ENCODE measurements around the gene CCL20. TPM values are rescaled to one million over a fixed set of nuclear protein-coding genes. Genes with fewer than 3 reads are reported as not detected.

CCL20 gene
- total and polyA plus RNA-seq, 2 of the 13 experiments (the other 11 are each of a cell fraction or from before 2014, with no cell fraction given): 223 to 903 TPM

GRCh38 chr2:227772197-227772661 lies 41.4 kb upstream of the CCL20 start (continued):
- peak; percentile 35; the same call in 1 of the 2 replicates for TF ChIP-seq HMG20A (CRISPR knock-in tag; IDR thresholded peaks at IDR 0.05; ENCODE audit: borderline replicate concordance)
- TF ChIP-seq ZNF703 (CRISPR knock-in tag; IDR thresholded peaks at IDR 0.05; ENCODE audit: borderline replicate concordance): no peak
- no peak for TF ChIP-seq USF2 (IDR thresholded peaks at IDR 0.05; ENCODE audit: low read depth, low read length)
- no peak for TF ChIP-seq USF2 (CRISPR knock-in tag; IDR thresholded peaks at IDR 0.05; ENCODE audit: borderline replicate concordance)
- no peak for TF ChIP-seq ZC3H4 (CRISPR knock-in tag; IDR thresholded peaks at IDR 0.05; ENCODE audit: borderline replicate concordance)
- TF ChIP-seq DZIP1 (CRISPR knock-in tag; IDR thresholded peaks at IDR 0.05): no peak
- TF ChIP-seq ARNT2 (CRISPR knock-in tag; IDR thresholded peaks at IDR 0.05; ENCODE audit: low read depth): no peak
- TF ChIP-seq ZNF10 (CRISPR knock-in tag; IDR thresholded peaks at IDR 0.05; ENCODE audit: borderline replicate concordance, low read depth): no peak
- TF ChIP-seq ZC3H13 (CRISPR knock-in tag; IDR thresholded peaks at IDR 0.05): no peak
- no peak for TF ChIP-seq ZNF557 (CRISPR knock-in tag; IDR thresholded peaks at IDR 0.05)
- TF ChIP-seq MATR3 (CRISPR knock-in tag; IDR thresholded peaks at IDR 0.05): no peak
- peak; percentile 51; the same call in 1 of the 2 replicates for TF ChIP-seq MEF2D (CRISPR knock-in tag; IDR thresholded peaks at IDR 0.05)
- TF ChIP-seq ZSCAN5A (CRISPR knock-in tag; IDR thresholded peaks at IDR 0.05; ENCODE audit: borderline replicate concordance): no peak
